Measurements from ENCODE around the gene TEKTIP1.

TEKTIP1 gene

GRCh38 chr19:3499738-3500428 lies 39.1 kb upstream of the TEKTIP1 start:
- peak overlapping the region; percentile 88 to 100 (median 98) for H3K4me3 ChIP-seq (ENCODE audit: low read depth in 1 of 5, low read length in 5 of 5)
- H3K27ac ChIP-seq (ENCODE audit: low read depth, low read length) = peak overlapping the region; percentile 89
- H3K36me3 ChIP-seq (ENCODE audit: control insufficient read depth in 5 of 5, insufficient read depth in 5 of 5, low read length in 5 of 5) = peaks cover 0 to 23% (median 17%) of the 10 kb centered on the region in 5 donors
- H3K4me1 ChIP-seq (ENCODE audit: control insufficient read depth in 5 of 5, insufficient read depth in 5 of 5, low read length in 5 of 5) = peaks cover 7 to 20% (median 14%) of the 10 kb centered on the region in 5 donors
- peak overlapping the region; percentile 86 to 99 (median 97) for H3K9ac ChIP-seq (ENCODE audit: low read length in 5 of 5)
- H3K27me3 ChIP-seq (ENCODE audit: control insufficient read depth in 5 of 5, insufficient read depth in 4 of 5, low read length in 5 of 5) = no peaks in the 10 kb centered on the region
- H3K9me3 ChIP-seq (ENCODE audit: control insufficient read depth in 5 of 5, low read length in 5 of 5) = no peaks in the 10 kb centered on the region

DNA sequence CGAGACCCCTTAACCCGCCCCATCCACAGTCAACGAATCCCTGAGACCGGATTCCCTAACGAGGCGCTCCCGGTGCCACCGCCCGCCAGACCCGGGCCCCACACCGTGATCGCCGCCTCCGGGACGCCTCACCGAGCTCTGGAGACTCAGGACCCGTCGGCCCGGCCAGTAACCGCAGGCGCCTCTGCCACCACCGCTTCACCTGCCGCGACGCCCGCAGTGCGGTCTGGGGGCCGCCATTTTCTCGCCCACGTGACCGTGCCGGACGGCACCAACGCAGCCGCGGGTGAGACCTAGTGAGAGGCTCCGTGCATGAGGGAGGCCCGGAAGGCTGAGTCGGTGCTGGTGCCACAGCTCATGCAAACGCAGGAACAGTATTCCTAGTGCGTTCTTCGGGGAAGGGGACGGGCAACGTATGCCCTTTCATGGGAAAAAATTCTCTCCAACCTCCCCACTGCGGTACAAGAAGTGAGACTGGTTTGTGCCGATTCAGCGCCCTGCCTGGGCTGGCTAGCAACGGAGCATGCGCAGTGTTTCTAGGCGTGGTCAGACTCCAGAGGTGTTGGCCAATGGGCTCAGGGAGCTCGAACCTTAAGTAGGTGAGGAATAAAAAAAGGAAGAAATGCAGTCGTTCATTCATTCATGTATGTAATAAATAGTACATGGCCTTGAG lies 38.4 kb upstream of the TEKTIP1 start, which contains the start of gene DOHH:
Gene DOHH (minus strand): TSS at position 246 of the 673 bp plus-strand sequence. CDS start 3,860 bp downstream, outside the sequence.
- peaks cover 0 to 18% (median 12%) of the 10 kb centered on the region in 5 donors for H3K36me3 ChIP-seq (ENCODE audit: control insufficient read depth in 5 of 5, insufficient read depth in 5 of 5, low read length in 5 of 5)
- no peaks in the 10 kb centered on the region for H3K9me3 ChIP-seq (ENCODE audit: control insufficient read depth in 5 of 5, low read length in 5 of 5)
- H3K9ac ChIP-seq (ENCODE audit: low read length in 5 of 5) = peak within 1 kb of the TSS; percentile 86 to 99 (median 97)
- H3K27ac ChIP-seq (ENCODE audit: low read depth, low read length) = peak within 1 kb of the TSS; percentile 89
- H3K4me3 ChIP-seq (ENCODE audit: low read depth in 1 of 5, low read length in 5 of 5) = peak within 1 kb of the TSS; percentile 88 to 100 (median 98)
- H3K4me1 ChIP-seq (ENCODE audit: control insufficient read depth in 5 of 5, insufficient read depth in 5 of 5, low read length in 5 of 5) = peaks cover 10 to 23% (median 17%) of the 10 kb centered on the region in 5 donors
- H3K27me3 ChIP-seq (ENCODE audit: control insufficient read depth in 5 of 5, insufficient read depth in 4 of 5, low read length in 5 of 5) = no peaks in the 10 kb centered on the region

- Histone ChIP-seq H3K36me3 (ENCODE audit: control insufficient read depth in 5 of 5, insufficient read depth in 5 of 5, low read length in 5 of 5) (peaks cover 0 to 6% (median 3%) of the 10 kb centered on the region in 5 donors), H3K9ac (ENCODE audit: low read length in 5 of 5) (no peak overlapping the region), H3K27me3 (ENCODE audit: control insufficient read depth in 5 of 5, insufficient read depth in 4 of 5, low read length in 5 of 5) (no peaks in the 10 kb centered on the region), H3K4me3 (ENCODE audit: low read depth in 1 of 5, low read length in 5 of 5) (no peak overlapping the region), H3K4me1 (ENCODE audit: control insufficient read depth in 5 of 5, insufficient read depth in 5 of 5, low read length in 5 of 5) (peaks cover 11 to 31% (median 22%) of the 10 kb centered on the region in 5 donors), H3K9me3 (ENCODE audit: control insufficient read depth in 5 of 5, low read length in 5 of 5) (no peaks in the 10 kb centered on the region), H3K27ac (ENCODE audit: low read depth, low read length) (no peak overlapping the region)
Observed at GRCh38 chr19:3501780-3502179, 37.2 kb upstream of the TEKTIP1 start.

DNA sequence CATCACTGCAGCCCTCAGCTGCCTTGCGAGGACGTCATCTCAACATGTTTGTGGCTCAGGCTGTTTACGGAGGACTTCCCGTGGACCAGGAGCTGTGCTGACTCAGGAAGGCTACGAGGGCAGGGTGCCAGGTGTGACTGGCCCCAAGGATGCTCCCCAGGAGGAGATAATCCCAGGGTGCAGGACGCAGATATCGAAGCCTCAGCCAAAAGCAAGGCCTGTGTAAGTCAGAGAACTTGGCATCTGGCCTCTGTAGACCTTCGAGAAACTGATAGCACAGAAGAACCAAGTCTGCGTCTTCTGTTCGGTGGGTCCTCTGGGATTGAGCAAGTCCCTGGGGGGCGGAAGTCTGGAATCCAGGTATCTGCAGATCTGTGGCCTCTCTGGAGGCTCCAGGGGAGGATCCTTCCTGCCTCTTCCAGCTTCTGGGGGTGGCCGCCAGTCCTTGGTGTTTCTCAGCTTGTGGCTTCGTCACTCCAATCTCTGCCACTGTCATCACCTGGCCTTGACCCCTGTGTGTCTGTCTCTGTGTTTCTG lies 35.9 kb upstream of the TEKTIP1 start:
- Histone ChIP-seq H3K9me3 (ENCODE audit: control insufficient read depth in 5 of 5, low read length in 5 of 5) (no peaks in the 10 kb centered on the region), H3K9ac (ENCODE audit: low read length in 5 of 5) (no peak overlapping the region), H3K4me3 (ENCODE audit: low read depth in 1 of 5, low read length in 5 of 5) (no peak overlapping the region), H3K4me1 (ENCODE audit: control insufficient read depth in 5 of 5, insufficient read depth in 5 of 5, low read length in 5 of 5) (peaks cover 11 to 43% (median 34%) of the 10 kb centered on the region in 5 donors), H3K36me3 (ENCODE audit: control insufficient read depth in 5 of 5, insufficient read depth in 5 of 5, low read length in 5 of 5) (no peaks in the 10 kb centered on the region), H3K27me3 (ENCODE audit: control insufficient read depth in 5 of 5, insufficient read depth in 4 of 5, low read length in 5 of 5) (no peaks in the 10 kb centered on the region), H3K27ac (ENCODE audit: low read depth, low read length) (no peak overlapping the region)

- no peaks in the 10 kb centered on the region for H3K9me3 ChIP-seq (ENCODE audit: control insufficient read depth in 5 of 5, low read length in 5 of 5)
- H3K9ac ChIP-seq (ENCODE audit: low read length in 5 of 5) = no peak overlapping the region
- H3K4me3 ChIP-seq (ENCODE audit: low read depth in 1 of 5, low read length in 5 of 5) = no peak overlapping the region
- H3K27me3 ChIP-seq (ENCODE audit: control insufficient read depth in 5 of 5, insufficient read depth in 4 of 5, low read length in 5 of 5) = no peaks in the 10 kb centered on the region
- H3K27ac ChIP-seq (ENCODE audit: low read depth, low read length) = no peak overlapping the region
- H3K36me3 ChIP-seq (ENCODE audit: control insufficient read depth in 5 of 5, insufficient read depth in 5 of 5, low read length in 5 of 5) = peaks cover 0 to 8% (median 5%) of the 10 kb centered on the region in 5 donors
- H3K4me1 ChIP-seq (ENCODE audit: control insufficient read depth in 5 of 5, insufficient read depth in 5 of 5, low read length in 5 of 5) = peaks cover 10 to 43% (median 34%) of the 10 kb centered on the region in 5 donors
Observed at GRCh38 chr19:3504735-3505134, 34.2 kb upstream of the TEKTIP1 start.

DNA sequence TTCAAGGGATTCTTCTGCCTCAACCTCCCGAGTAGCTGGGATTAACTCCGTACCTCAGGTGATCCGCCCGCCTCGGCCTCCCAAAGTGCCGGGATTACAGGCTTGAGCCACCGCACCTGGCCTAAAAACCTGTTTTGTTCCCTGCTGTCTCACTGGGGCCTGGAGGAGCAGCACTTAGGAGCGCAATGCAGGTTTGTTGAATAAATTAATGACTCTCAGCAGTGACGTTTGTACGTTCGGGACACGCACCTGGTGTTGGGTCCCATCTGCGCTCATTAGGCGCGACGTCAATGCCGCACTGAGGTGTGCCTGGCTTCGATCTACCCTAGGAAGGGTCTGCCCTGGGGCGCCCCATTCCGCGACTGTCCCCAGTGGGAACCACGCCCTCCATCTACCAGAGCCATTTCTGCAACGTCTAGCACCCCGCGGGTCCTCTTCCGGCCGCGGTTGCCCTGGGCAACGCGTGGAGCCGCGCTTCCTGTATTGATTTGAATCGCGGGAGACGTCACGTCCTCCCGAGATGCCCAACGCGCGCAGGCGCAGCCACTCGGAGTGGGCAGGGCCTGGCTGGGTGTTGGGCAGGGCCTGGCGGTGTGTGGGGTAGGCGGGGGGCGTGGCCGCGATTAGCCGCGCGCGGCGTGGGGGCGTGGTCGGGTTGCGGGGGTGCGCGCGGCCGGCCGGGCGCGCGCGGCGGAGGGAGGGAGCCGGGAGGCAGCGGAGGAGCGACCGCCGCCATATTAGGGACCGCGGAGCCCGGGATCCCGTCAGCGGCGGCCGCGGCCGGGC lies 33.2 kb upstream of the TEKTIP1 start, which contains the start of gene FZR1:
Gene FZR1 (plus strand): TSS at position 714 of the 786 bp plus-strand sequence. CDS start 16,679 bp downstream, outside the sequence.
- H3K27ac ChIP-seq (ENCODE audit: low read depth, low read length) = no peak within 1 kb of the TSS
- H3K4me1 ChIP-seq (ENCODE audit: control insufficient read depth in 5 of 5, insufficient read depth in 5 of 5, low read length in 5 of 5) = peaks cover 3 to 34% (median 31%) of the 10 kb centered on the region in 5 donors
- no peaks in the 10 kb centered on the region for H3K9me3 ChIP-seq (ENCODE audit: control insufficient read depth in 5 of 5, low read length in 5 of 5)
- peaks cover 0 to 18% (median 12%) of the 10 kb centered on the region in 5 donors for H3K36me3 ChIP-seq (ENCODE audit: control insufficient read depth in 5 of 5, insufficient read depth in 5 of 5, low read length in 5 of 5)
- peak within 1 kb of the TSS; percentile 80 to 94 (median 87) for H3K4me3 ChIP-seq (ENCODE audit: low read depth in 1 of 5, low read length in 5 of 5)
- no peaks in the 10 kb centered on the region for H3K27me3 ChIP-seq (ENCODE audit: control insufficient read depth in 5 of 5, insufficient read depth in 4 of 5, low read length in 5 of 5)
- H3K9ac ChIP-seq (ENCODE audit: low read length in 5 of 5) = peak within 1 kb of the TSS; percentile 68 to 90 (median 88)

DNA sequence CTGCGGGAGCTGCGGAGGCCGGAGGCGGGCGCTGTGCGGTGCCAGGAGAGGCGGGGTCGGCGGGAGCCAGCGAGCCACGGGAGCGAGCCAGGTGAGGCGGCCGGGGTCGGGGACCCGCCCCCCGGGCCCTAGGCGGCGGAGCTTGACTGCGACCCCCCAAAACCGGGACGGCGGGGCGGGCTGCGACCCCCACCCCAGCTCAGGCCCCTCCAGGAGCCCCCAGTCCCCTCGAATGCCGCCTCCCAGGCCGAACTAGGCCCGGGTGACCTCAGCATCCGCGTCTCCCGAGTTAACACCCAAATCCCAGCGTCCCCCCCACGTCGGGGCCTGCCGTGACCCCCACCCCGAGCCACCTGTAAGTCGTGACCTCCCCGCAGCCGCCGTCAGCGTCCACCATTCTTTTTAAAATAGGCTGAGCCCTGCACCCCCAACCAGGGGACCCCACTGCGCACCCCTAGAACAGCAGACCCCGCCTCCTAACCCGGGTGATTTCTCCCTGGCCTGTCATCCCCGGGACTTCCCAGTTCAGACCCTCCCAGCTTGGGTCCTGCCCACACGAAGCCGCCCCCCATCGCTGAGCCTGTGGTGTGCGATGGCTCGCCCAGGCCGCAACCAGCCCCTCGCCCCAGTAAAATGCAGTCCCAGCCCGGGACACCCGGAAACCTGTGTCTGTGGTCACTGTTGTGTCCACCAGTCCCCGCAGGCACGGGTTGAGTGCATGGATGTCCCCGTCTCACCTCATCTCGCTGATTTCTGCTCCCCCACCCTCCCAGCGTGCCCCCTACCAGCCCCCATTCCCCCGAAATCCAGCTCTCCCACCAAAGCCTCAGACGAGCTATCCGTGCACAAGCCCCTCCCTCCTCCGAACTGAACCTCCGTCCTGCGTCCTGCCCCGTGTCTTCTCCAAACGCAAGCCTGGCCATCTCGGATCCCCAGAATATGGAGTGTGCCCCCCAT lies 32.3 kb upstream of the TEKTIP1 start:
- H3K27ac ChIP-seq (ENCODE audit: low read depth, low read length) = no peak overlapping the region
- peaks cover 0 to 36% (median 31%) of the 10 kb centered on the region in 5 donors for H3K4me1 ChIP-seq (ENCODE audit: control insufficient read depth in 5 of 5, insufficient read depth in 5 of 5, low read length in 5 of 5)
- peak overlapping the region; percentile 74 to 87 (median 80) for H3K4me3 ChIP-seq (ENCODE audit: low read depth in 1 of 5, low read length in 5 of 5)
- H3K27me3 ChIP-seq (ENCODE audit: control insufficient read depth in 5 of 5, insufficient read depth in 4 of 5, low read length in 5 of 5) = no peaks in the 10 kb centered on the region
- no peaks in the 10 kb centered on the region for H3K9me3 ChIP-seq (ENCODE audit: control insufficient read depth in 5 of 5, low read length in 5 of 5)
- peaks cover 0 to 23% (median 16%) of the 10 kb centered on the region in 5 donors for H3K36me3 ChIP-seq (ENCODE audit: control insufficient read depth in 5 of 5, insufficient read depth in 5 of 5, low read length in 5 of 5)
- H3K9ac ChIP-seq (ENCODE audit: low read length in 5 of 5) = peak overlapping the region; percentile 68 to 90 (median 88)

- no peak overlapping the region for H3K27ac ChIP-seq (ENCODE audit: low read depth, low read length)
- peak overlapping the region; percentile 74 to 87 (median 80) for H3K4me3 ChIP-seq (ENCODE audit: low read depth in 1 of 5, low read length in 5 of 5)
- peaks cover 0 to 44% (median 37%) of the 10 kb centered on the region in 5 donors for H3K4me1 ChIP-seq (ENCODE audit: control insufficient read depth in 5 of 5, insufficient read depth in 5 of 5, low read length in 5 of 5)
- no peaks in the 10 kb centered on the region for H3K9me3 ChIP-seq (ENCODE audit: control insufficient read depth in 5 of 5, low read length in 5 of 5)
- H3K36me3 ChIP-seq (ENCODE audit: control insufficient read depth in 5 of 5, insufficient read depth in 5 of 5, low read length in 5 of 5) = peaks cover 0 to 23% (median 16%) of the 10 kb centered on the region in 5 donors
- no peaks in the 10 kb centered on the region for H3K27me3 ChIP-seq (ENCODE audit: control insufficient read depth in 5 of 5, insufficient read depth in 4 of 5, low read length in 5 of 5)
- H3K9ac ChIP-seq (ENCODE audit: low read length in 5 of 5) = peak overlapping the region in 4 of 5 donors; percentile 52 to 88 (median 66)
Observed at GRCh38 chr19:3507371-3508120, 31.4 kb upstream of the TEKTIP1 start.
